Astrocyte (in vitro differentiated cells and primary cell): ENCODE data around the gene CDK4. TPM values are rescaled to one million over a fixed set of nuclear protein-coding genes. Genes with fewer than 3 reads are reported as not detected.

ENCODE experiments used
- microRNA-seq: library from miRNA; unstranded; fragments of <30 nt; microRNA quantifications from one replicate; pipeline ENCODE4 v1.2.0, GENCODE V29; 2020
- total RNA-seq: library from RNA; stranded (reverse); gene quantifications from 2 replicates; pipeline ENCODE4 v1.2.1, GENCODE V29; 2021

Gene CDK4
- total RNA-seq, 1 donor from 2014 or later: 133 TPM

Small RNA genes within 50 kb of the gene (microRNA-seq; reads per million reads assigned to microRNA genes)
- gene MIR6759: not detected

Other genes starting within 250 kb of the CDK4 start
- 42.6 and 45.1 TPM in 2 replicates for gene DDIT3, start 231.8 kb downstream of the CDK4 start, total RNA-seq
- gene MBD6, start 229.5 kb downstream of the CDK4 start, total RNA-seq: 55.3 and 58.5 TPM in 2 replicates
- gene DCTN2, start 205.1 kb downstream of the CDK4 start, total RNA-seq: 94.5 and 107 TPM in 2 replicates
- 7.2 and 8.6 TPM in 2 replicates for gene KIF5A, start 202.3 kb downstream of the CDK4 start, total RNA-seq
- gene PIP4K2C, start 161.1 kb downstream of the CDK4 start, total RNA-seq: 43.3 and 43.6 TPM in 2 replicates
- gene DTX3, start 147.5 kb downstream of the CDK4 start, total RNA-seq: 18.3 and 20.8 TPM in 2 replicates
- gene ARHGEF25, start 140.9 kb downstream of the CDK4 start, total RNA-seq: 16.8 and 24.5 TPM in 2 replicates
- 2.5 and 2.6 TPM in 2 replicates for gene B4GALNT1, start 119.1 kb downstream of the CDK4 start, total RNA-seq
- gene OS9, start 58.2 kb downstream of the CDK4 start, total RNA-seq: 194 and 215 TPM in 2 replicates
- gene AGAP2, start 13.6 kb downstream of the CDK4 start, total RNA-seq: 0.14 and 0.17 TPM in 2 replicates
- 18.6 and 22.9 TPM in 2 replicates for gene TSPAN31, start 7.3 kb downstream of the CDK4 start, total RNA-seq
- gene MARCHF9, start 2.8 kb upstream of the CDK4 start, total RNA-seq: 11.3 and 13.0 TPM in 2 replicates
- gene CYP27B1, start 14.8 kb upstream of the CDK4 start, total RNA-seq: 1.5 TPM in 2 replicates
- gene METTL1, start 19.8 kb upstream of the CDK4 start, total RNA-seq: 21.1 and 25.7 TPM in 2 replicates
- 8.1 and 11.6 TPM in 2 replicates for gene EEF1AKMT3, start 20.3 kb upstream of the CDK4 start, total RNA-seq
- gene TSFM, start 30.5 kb upstream of the CDK4 start, total RNA-seq: 26.6 and 30.0 TPM in 2 replicates
- gene AVIL, start 66.4 kb upstream of the CDK4 start, total RNA-seq: 2.5 and 3.2 TPM in 2 replicates
- gene CTDSP2, start 94.4 kb upstream of the CDK4 start, total RNA-seq: 87.1 and 91.9 TPM in 2 replicates
- gene ATP23, start 189.3 kb upstream of the CDK4 start, total RNA-seq: 3.2 and 3.4 TPM in 2 replicates